ENCODE results near the gene GARIN5A.

The GARIN5A gene

DNA sequence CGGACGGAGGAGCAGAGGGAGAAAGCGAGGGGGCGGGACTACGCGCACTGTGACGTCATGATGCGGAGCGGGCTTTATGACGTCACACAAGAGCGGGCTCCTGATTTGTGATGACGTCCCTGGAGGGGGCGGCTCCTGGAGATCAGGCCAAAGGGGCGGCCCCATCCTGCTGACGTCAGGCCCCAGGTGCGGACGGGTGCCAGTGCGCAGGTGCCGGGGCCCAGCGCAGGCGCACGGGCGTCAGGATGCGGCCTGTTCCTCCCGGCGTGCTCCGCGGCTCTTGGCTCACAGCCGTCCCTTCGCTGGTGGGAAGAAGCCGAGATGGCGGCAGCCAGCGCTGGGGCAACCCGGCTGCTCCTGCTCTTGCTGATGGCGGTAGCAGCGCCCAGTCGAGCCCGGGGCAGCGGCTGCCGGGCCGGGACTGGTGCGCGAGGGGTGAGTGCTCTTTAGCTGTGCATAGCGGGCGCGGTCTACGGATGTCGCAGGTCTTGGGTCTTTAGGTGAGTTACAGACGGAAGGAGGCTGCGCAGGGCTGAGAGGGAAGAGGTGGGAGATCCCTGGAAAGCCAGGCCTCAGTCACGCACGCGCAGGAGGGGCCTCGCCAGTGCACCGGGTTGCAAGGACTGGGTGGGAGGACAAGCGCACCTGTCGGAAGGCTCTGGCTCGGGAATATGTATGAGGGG is at the start of gene GARIN5A, which contains the start of gene EMC10:
Gene GARIN5A, minus strand, starts transcription at position 625 of the 683 bp plus-strand sequence. Its CDS starts 460 bp downstream, at position 165.
Gene EMC10, plus strand, starts transcription at position 284 of the 683 bp plus-strand sequence. Its CDS starts 38 bp downstream, at position 322.
- DNase-seq, result peak; percentile 97

- DNase-seq, result no peak
Measured at GRCh38 chr19:50522881-50523280, 46.2 kb upstream of the GARIN5A start.

GRCh38 chr19:50520822-50521465 is 44.3 kb upstream of the GARIN5A start:
- no peak for DNase-seq

- no peak for DNase-seq
Measured at GRCh38 chr19:50519006-50519575, 42.4 kb upstream of the GARIN5A start.

- no peak for DNase-seq
Measured at GRCh38 chr19:50518091-50519005, 41.7 kb upstream of the GARIN5A start.

DNA sequence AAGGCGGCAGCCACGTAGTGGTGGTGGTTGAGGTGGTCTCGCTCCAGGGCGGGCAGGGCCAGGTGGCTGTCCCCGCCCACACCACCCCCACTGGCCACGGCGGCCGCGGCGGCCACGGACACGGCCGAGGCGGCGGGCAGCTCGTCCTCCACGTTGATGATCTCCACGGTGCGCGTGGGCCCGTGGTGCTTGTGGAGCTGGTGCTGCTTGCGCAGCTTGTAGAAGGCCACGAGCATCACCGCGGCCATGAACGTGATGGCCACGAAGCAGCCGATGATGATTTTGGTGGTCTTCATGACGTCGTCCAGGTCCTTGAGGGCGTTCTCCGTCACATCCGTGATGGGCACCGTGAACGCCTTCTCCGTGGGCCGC is 41.0 kb upstream of the GARIN5A start:
- no peak for DNase-seq

DNA sequence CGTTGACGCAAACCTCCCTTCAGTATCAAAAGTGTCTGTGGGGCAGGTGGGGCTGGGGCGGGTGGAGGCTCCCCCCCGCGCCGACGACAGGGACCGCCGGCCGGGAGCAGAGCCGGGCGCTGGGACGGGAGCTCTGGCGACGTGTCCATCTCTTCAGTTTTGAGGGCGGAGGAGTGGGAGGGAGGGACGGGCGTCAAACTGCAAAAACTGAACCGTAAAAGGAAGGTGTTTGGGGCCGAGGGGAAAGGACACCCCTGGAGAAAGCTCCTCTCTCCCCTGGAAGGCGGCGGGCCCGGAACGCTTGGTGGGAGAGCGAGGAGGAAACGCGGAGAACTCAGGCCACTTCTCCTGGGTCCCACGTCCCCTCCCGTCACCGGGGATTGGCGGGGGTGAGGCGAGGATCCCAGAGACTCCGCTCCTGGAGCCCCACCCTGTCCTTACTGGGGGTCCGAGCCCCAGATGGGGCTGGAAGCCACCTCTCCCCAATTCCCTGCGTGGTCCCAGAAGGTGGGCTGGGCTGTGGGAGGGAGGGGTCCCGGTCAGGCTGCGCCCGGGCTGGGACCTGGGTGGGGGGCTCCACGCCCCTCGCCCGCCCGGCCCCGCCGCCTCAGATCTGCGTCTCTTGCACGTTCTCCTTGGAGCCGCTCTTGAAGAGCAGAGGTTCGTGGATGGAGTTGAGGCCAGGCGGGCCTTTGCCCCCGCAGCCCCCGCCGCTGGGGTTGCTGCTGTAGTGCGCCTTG is 40.5 kb upstream of the GARIN5A start:
- no peak for DNase-seq

GRCh38 chr19:50516456-50516855 is 39.8 kb upstream of the GARIN5A start:
- no peak for DNase-seq

- no peak for DNase-seq
Measured at GRCh38 chr19:50515168-50515561, 38.5 kb upstream of the GARIN5A start.

DNA sequence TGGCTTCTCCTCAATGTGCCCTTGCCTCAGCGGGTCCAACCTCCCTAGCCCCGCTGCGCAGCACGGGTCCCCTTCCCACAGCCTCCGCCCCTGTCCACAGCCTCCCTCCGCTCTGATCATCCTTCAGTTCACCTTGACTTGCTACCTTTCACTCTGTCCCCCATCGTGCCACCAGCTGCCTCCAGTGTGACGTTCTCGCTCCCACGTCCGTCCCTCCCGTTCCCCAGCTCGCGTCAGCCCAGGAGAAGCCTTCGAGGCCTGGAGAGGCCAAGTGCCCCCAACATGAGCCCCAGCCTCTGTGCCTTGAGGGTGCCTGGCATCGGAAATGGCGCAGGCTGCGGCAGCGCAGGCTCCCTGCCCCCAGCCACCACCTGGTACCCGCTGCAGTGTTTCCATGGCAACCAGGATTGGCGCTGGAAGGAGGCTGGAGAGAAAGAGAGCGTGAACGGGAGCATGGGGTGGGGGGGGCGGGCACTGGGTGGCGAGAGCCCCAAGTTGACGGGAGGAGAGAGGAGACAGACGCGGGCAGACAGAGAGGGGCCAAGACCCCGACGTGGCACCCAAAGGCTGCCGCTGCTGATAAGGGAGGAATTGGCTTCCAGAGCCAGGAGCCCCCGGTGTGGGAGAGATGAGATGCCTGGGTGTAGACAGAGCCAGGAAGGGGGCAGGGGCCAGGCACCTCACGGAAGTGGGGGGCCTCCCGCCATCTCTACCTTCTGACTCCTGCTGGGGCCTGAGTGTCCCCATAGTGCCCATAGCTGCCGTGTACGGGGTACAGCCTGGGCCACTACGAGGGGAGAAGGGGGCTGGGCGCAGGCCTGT is 37.9 kb upstream of the GARIN5A start:
- DNase-seq, result no peak

DNA sequence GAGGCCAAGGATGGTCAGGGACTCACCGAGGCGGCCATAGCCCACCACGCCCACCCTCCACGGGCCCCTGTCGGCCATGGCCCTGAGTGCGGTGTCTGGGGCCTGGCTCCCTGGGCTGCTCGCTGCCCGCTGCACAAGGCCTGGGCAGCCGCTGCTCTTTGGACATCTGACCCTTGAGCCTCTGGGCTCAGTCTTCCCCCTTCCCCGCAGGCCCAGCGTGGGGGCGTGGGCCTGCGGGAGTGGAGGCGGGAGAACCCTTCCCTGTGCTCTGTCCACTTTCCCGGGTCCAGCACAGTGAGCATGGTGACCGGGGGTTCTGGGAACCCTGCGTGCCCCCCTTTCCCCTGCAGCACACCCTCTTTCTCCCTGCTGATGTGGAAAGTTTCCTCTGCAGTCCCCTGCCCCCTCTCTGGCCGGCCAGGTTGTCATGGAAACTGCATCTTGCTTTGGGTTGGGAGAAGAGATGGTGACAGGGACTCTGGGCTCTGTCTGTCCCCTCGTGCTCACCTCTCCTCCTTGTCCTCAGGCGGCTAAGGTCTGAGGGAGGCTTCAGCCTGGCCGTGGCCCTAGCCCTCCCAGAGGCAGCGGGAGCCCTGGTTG is 37.2 kb upstream of the GARIN5A start, which contains the start of gene ASPDH:
Gene ASPDH, minus strand, starts transcription at position 168 of the 600 bp plus-strand sequence. Its CDS starts 90 bp downstream, at position 78.
- DNase-seq, result no peak

GRCh38 chr19:50512999-50513745 is 36.5 kb upstream of the GARIN5A start:
- no peak for DNase-seq

- DNase-seq, result no peak
Measured at GRCh38 chr19:50512112-50512998, 35.7 kb upstream of the GARIN5A start.

DNA sequence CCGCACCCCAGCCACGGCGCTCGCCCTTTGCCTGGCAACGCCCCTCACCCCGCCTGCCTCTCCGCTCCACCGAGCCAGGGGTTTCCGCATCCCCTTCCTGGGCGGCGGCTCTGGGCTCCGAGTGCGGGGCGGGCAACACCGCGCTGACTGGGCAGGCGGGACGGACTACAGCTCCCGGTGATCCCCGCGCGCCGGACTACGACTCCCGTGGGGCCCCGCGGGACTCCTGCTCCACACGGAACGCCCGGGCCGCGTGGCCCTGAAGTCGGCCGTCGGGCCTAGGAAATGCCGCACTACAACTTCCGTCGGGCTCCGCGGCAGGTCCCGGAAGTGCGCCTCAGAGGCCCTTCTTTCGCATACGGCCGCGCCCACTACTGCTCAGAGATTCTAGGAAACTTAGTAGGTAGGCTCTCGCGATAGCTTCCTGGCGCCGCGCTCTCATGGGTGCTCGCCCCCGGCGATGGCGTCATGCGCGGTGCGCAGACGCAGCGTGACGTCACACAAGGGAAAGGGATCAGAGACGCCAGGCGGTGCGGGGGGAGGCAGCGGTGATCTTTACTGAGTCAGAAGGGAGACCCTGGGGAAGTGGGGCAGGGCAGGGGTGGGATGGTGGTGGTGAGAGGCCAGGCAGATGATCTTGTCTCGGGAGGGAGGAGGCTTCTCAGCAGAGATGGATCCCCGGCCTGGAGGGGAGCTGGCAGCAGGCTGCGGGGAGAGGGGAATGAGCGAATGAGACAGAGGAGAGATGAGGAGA is 34.6 kb upstream of the GARIN5A start, which contains the start of gene JOSD2:
Gene JOSD2, minus strand, starts transcription at position 123 of the 754 bp plus-strand sequence. CDS start 760 bp downstream, outside the sequence.
- DNase-seq, result peak; percentile 98

- no peak for DNase-seq
Measured at GRCh38 chr19:50510700-50511068, 34.0 kb upstream of the GARIN5A start.

DNA sequence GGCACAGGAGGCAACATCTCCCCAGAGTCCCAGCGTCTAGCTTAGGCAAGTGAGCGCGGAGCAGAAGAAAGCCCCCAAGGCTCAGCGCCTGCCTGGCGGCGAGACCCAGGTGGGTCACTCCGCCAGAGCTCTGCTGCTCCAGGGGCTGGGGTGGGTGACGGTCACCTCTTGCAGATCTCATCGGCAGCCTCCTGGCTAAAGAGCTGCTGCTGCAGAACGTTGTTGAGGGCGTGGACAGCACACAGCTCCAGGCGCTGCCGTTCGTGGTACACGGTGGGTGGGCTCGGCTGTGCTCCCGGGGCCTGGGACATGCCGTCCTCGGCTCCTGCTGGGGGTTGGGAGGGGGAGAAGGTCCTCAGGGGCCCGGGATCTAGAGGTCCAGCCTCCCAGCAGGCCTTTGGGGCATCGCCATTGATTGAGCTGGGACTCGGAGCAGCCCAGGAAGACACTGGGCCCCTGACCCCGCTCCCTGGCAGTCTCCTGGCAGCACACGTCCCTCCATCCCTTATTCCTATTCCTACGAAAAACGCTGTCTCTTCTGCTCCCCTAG is 33.5 kb upstream of the GARIN5A start:
- no peak for DNase-seq

- DNase-seq, result no peak
Measured at GRCh38 chr19:50509366-50509765, 32.7 kb upstream of the GARIN5A start.

DNA sequence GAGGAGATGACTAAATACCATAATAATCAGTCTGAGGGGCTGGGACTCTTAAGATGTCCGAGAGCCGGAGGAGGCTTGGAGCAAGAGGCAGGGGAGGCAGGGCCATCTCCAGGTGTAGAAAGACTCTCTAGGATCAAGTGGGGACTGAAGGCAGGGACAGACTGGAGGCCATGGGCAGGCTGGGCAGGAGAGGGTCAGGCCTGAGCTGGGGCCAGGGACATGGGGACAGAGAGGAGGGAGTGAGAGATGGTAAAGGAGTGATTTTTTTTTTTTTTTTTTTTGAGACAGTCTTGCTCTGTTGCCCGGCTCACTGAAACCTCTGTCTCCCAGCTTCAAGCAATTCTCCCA is 32.2 kb upstream of the GARIN5A start:
- no peak for DNase-seq
